ENCODE data around the gene SHISA8.

DNA sequence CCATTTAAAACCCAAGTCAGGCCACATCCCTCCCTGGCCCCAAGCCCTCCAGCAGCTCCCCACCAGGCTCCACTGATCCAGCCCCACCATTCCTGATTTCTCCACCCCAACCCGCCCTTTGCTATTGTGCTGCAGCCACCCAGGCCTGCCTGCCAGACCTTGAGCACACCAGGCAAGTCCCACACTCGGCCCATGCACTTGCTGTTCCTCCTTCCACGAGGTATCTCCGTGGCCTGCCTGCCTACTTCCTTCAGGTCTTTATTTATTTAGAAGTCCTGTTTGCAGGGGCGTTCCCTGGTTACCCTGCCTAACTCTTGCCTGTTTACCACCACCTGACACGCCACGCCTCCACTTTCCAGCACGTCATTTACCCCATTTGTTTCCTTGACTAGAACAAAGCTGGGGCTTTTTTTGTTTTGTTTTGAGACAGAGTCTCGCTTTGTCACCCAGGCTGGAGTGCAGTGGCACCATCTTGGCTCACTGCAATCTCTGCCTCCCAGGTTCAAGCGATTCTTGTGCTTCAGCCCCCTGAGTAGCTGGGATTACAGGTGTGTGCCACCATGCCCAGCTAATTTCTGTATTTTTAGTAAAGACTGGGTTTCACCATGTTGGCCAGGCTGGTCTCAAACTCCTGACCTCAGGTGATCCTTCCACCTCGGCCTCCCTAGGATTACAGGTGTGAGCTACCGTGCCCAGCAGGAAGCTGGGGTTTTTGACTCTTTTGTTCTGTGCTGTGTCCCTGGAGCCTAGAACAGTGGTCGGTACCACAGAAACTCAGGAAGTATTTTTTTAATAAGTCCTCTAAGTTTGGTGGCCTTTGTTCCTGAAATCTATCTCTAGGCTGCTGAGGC lies 25.3 kb upstream of the SHISA8 start:
- TF ChIP-seq TAF1 (IDR thresholded peaks at IDR 0.05; ENCODE audit: borderline replicate concordance, insufficient read depth, low read length) (no peak), POLR2AphosphoS5 (IDR thresholded peaks at IDR 0.05; ENCODE audit: low read depth, low read length) (no peak), SIN3A (IDR thresholded peaks at IDR 0.05; ENCODE audit: borderline replicate concordance, insufficient read depth, low read length) (no peak)

Measured in PFSK-1 (cell line).